Measurements from ENCODE around the gene ARMC7. TPM values are rescaled to one million over a fixed set of nuclear protein-coding genes. Genes with fewer than 3 reads are reported as not detected.

Gene ARMC7
- total RNA-seq, 3 donors from 2014 or later (not counting 1 experiment from before 2014, with no cell fraction given): 9.3 to 18.6 (median 11.3) TPM

DNA sequence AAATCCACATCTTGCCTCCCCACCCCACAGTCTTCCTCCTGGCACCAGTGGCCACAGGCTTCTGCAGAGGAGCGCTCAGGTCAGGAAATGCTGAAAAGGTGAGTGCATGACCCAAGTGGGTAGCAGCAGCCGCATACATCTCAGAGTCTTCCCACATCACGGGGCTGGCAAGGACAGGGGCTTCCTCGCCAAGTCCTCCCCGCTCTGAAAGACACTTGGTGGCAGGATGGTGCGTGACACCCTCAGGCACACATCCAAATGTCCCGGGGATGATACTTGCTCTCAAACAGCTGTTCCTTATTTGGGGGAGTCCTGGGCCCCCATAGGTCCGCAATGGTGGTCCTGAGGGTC, 30.8 kb upstream of the ARMC7 start:
- Mint-ChIP-seq H3K4me1 (peaks cover 7 to 8% of the 10 kb centered on the region in 2 donors), H3K4me3 (no peak overlapping the region), H3K36me3 (no peaks in the 10 kb centered on the region), H3K27ac (peak overlapping the region in 1 of 2 donors; percentile 27), H3K9me3 (no peaks in the 10 kb centered on the region), H3K27me3 (ENCODE audit: low read depth in 2 of 2) (no peaks in the 10 kb centered on the region)
- 82% methylated on average over 8 of the region's 8 CpGs for WGBS (ENCODE audit: insufficient coverage)
- ATAC-seq (no peak), DNase-seq (no peak)
- intact Hi-C loops (cut with micrococcal nuclease): no loop called here
- no peak overlapping the region for H3K4me3 ChIP-seq (ENCODE audit: low read length)
- H3K9me3 ChIP-seq (ENCODE audit: control insufficient read depth, insufficient read depth, low read length): no peaks in the 10 kb centered on the region
- TF ChIP-seq, protein P1, sequence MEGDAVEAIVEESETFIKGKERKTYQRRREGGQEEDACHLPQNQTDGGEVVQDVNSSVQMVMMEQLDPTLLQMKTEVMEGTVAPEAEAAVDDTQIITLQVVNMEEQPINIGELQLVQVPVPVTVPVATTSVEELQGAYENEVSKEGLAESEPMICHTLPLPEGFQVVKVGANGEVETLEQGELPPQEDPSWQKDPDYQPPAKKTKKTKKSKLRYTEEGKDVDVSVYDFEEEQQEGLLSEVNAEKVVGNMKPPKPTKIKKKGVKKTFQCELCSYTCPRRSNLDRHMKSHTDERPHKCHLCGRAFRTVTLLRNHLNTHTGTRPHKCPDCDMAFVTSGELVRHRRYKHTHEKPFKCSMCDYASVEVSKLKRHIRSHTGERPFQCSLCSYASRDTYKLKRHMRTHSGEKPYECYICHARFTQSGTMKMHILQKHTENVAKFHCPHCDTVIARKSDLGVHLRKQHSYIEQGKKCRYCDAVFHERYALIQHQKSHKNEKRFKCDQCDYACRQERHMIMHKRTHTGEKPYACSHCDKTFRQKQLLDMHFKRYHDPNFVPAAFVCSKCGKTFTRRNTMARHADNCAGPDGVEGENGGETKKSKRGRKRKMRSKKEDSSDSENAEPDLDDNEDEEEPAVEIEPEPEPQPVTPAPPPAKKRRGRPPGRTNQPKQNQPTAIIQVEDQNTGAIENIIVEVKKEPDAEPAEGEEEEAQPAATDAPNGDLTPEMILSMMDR (IDR thresholded peaks at IDR 0.05): no peak
- no peaks in the 10 kb centered on the region for H3K27me3 ChIP-seq (ENCODE audit: control insufficient read depth, insufficient read depth, low read length)
- H3K27ac ChIP-seq (ENCODE audit: low read length): no peak overlapping the region
- peaks cover 34% of the 10 kb centered on the region for H3K4me1 ChIP-seq (ENCODE audit: control insufficient read depth, insufficient read depth, low read length)
- no peaks in the 10 kb centered on the region for H3K36me3 ChIP-seq (ENCODE audit: control insufficient read depth, insufficient read depth, low read length)

DNA sequence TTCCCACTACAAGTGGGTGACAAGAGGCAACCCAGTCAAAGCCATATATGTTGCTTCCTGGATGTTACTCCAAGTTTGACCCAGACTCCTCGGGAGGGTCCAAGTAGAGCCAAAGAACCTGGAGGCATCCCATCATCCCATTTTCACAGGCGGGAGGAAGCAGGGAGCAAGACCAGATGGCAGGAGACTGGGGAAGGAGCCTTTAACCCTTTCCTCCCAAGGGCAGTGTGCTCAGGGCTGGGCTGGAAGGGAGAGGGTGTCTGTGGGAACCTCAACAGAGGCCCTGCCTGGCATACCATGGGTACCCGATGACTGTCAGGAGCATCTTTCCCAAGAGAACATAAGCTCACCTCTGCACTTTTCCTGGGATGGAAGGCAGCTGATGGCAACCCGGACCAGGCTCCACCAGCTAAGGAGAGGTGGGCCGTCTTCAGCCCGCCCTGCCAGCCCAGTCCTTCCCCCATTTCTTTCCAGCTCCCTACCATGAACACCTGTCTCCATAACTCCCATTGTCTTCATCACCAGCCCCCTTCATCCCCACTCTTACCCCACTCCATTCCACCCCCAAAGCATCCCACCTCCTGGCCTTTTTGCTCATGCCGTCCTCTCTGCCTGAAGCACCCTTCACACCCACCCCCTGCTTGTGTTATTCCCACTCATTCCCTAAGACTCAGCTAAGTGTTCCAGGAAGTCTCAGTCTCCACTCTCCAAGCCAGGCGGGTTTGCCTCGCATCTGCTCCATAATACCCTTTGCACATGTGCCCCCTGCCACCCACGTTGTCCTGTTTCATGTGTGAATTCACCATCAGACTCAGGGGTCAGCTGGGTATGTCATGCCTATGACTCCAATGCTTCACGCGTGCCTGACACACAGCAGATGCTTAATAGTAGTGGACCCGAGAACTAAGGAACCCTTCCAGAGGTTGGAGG, 27.9 kb upstream of the ARMC7 start:
- Histone ChIP-seq H3K4me1 (ENCODE audit: control insufficient read depth, insufficient read depth, low read length) (peaks cover 32% of the 10 kb centered on the region), H3K9me3 (ENCODE audit: control insufficient read depth, insufficient read depth, low read length) (no peaks in the 10 kb centered on the region), H3K4me3 (ENCODE audit: low read length) (no peak overlapping the region), H3K36me3 (ENCODE audit: control insufficient read depth, insufficient read depth, low read length) (no peaks in the 10 kb centered on the region), H3K27ac (ENCODE audit: low read length) (no peak overlapping the region), H3K27me3 (ENCODE audit: control insufficient read depth, insufficient read depth, low read length) (no peaks in the 10 kb centered on the region)
- DNase-seq (no peak), ATAC-seq (no peak)
- peaks cover 7 to 8% of the 10 kb centered on the region in 2 donors for H3K4me1 Mint-ChIP-seq
- no peaks in the 10 kb centered on the region for H3K36me3 Mint-ChIP-seq
- no peak overlapping the region for H3K27ac Mint-ChIP-seq
- 95% methylated on average over 13 of the region's 13 CpGs for WGBS (ENCODE audit: insufficient coverage)
- TF ChIP-seq, protein P1 (IDR thresholded peaks at IDR 0.05): no peak
- no peaks in the 10 kb centered on the region for H3K9me3 Mint-ChIP-seq
- H3K27me3 Mint-ChIP-seq (ENCODE audit: low read depth in 2 of 2): no peaks in the 10 kb centered on the region
- H3K4me3 Mint-ChIP-seq: no peak overlapping the region
- intact Hi-C loops (cut with micrococcal nuclease): no loop called here

DNA sequence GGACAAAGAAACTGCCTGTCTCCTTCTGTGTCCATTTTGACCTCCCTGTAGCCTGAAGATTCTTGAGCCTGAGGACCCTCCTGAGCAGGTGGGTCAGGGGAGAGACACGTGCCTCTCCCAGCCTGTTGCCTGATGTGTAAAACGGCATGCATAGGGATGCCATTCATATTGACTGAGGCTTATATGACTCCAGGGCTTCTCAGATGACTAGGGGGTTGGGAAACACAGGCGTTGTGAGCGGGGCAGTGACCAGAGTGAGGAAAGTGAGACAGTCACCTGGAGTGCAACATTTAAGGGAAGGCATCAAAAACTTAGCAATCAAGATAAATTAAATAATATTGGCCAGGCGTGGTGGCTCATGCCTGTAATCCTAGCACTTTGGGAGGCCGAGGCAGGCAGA, 27.1 kb upstream of the ARMC7 start:
- H3K4me3 Mint-ChIP-seq: no peak overlapping the region

More for the DNA sequence above, 27.1 kb upstream of the ARMC7 start:
- DNase-seq (no peak), ATAC-seq (no peak)
- 93% methylated on average over 6 of the region's 6 CpGs for WGBS (ENCODE audit: insufficient coverage)
- Mint-ChIP-seq H3K9me3 (no peaks in the 10 kb centered on the region), H3K4me1 (peaks cover 1 to 2% of the 10 kb centered on the region in 2 donors), H3K36me3 (no peaks in the 10 kb centered on the region), H3K27ac (no peak overlapping the region), H3K27me3 (ENCODE audit: low read depth in 2 of 2) (no peaks in the 10 kb centered on the region)
- no peaks in the 10 kb centered on the region for H3K27me3 ChIP-seq (ENCODE audit: control insufficient read depth, insufficient read depth, low read length)
- no peak overlapping the region for H3K27ac ChIP-seq (ENCODE audit: low read length)
- TF ChIP-seq, protein P1 (IDR thresholded peaks at IDR 0.05): no peak
- intact Hi-C loops (cut with micrococcal nuclease): no loop called here
- H3K9me3 ChIP-seq (ENCODE audit: control insufficient read depth, insufficient read depth, low read length): no peaks in the 10 kb centered on the region
- H3K4me1 ChIP-seq (ENCODE audit: control insufficient read depth, insufficient read depth, low read length): peaks cover 32% of the 10 kb centered on the region
- H3K4me3 ChIP-seq (ENCODE audit: low read length): no peak overlapping the region
- no peaks in the 10 kb centered on the region for H3K36me3 ChIP-seq (ENCODE audit: control insufficient read depth, insufficient read depth, low read length)
